Stomach (tissue), 9 donors: ENCODE measurements around the gene ATRNL1. TPM values are rescaled to one million over a fixed set of nuclear protein-coding genes. Genes with fewer than 3 reads are reported as not detected.

Experiments
- DNase-seq, 2 donors: peaks; one replicate each; pipeline versions ENCODE4 v3.0.0 to v3.0.0-alpha.2; 2013 to 2019
- H3K27ac ChIP-seq, 5 donors: fragments of 200-600 bp in 4 of 5; sonication (generic) in 4 of 5; one replicate each; pipeline ENCODE4 v1.5.1; 2013 to 2019; ENCODE audit warnings: mild to moderate bottlenecking in 1 of 5, moderate library complexity in 1 of 5
- H3K27me3 ChIP-seq, 3 donors: fragments of 200-600 bp; sonication (generic); one replicate each; pipeline ENCODE4 v1.5.1; 2017 to 2019; ENCODE audit warnings: mixed run types in 1 of 3
- H3K36me3 ChIP-seq, 4 donors: fragments of 200-600 bp; sonication (generic); 1 replicate in 3 of 4; 2 replicates in 1 of 4; pipeline ENCODE4 v1.5.1; 2016 to 2019
- H3K4me1 ChIP-seq, 4 donors: fragments of 200-600 bp; sonication (generic); one replicate each; pipeline ENCODE4 v1.5.1; 2016 to 2019
- H3K4me3 ChIP-seq, 4 donors: fragments of 200-600 bp; sonication (generic) in 3 of 4; one replicate each; pipeline ENCODE4 v1.5.1; 2016 to 2019; ENCODE audit warnings: mild to moderate bottlenecking in 1 of 4
- H3K9me3 ChIP-seq, 4 donors: fragments of 200-600 bp; sonication (generic); one replicate each; pipeline ENCODE4 v1.5.1; 2016 to 2019
- EP300 ChIP-seq: sonication (generic); formaldehyde crosslinking; IDR thresholded peaks from one replicate; pipeline ENCODE4 v1.6.1; 2017; ENCODE audit warnings: antibody characterized with exemption
- POLR2A ChIP-seq, 4 donors: fragments of 450-650 bp; IDR thresholded peaks; one replicate each; pipeline ENCODE4 v1.6.1; 2016; ENCODE audit warnings: antibody characterized with exemption in 4 of 4, control low read depth in 2 of 4, mild to moderate bottlenecking in 1 of 4, moderate library complexity in 1 of 4
- POLR2AphosphoS5 ChIP-seq, 3 donors: sonication (generic); formaldehyde crosslinking; IDR thresholded peaks; one replicate each; pipeline ENCODE4 v1.6.1; 2016; ENCODE audit warnings: antibody characterized with exemption in 3 of 3
- WGBS, 5 donors: extraction: QIAGEN DNeasy Blood & Tissue Kit in 3 of 5; methylation state at CpG; one replicate each; pipeline versions ENCODE4 v1.1.5 to v1.1.7; 2013 to 2018; 5-methylcytosine and 5-hydroxymethylcytosine counted together
- intact Hi-C: fragments of 100-400 bp; cut with DNase I; formaldehyde crosslinking; loops from one replicate; pipeline ENCODE4 v1.15.1; 2023; ENCODE audit warnings: low total_unique reads
- polyA plus RNA-seq, 3 donors: library from polyadenylated mRNA; stranded (reverse); fragments of 200-250 nt; gene quantifications; one replicate each; pipeline ENCODE4 v1.2.3, GENCODE V29; 2013
- total RNA-seq, 5 donors: library from RNA; depleted of rRNA; stranded (reverse); fragments of >200 nt; gene quantifications; one replicate each; pipeline versions ENCODE4 v1.1.0 to v1.2.3, GENCODE V29; 2014 to 2016
- TF ChIP-seq, protein P1 (sequence below), 7 experiments: fragments of 450-650 bp in 4 of 7; fragments of 200-600 bp in 3 of 7; sonication (generic) in 3 of 7; IDR thresholded peaks; one replicate each; pipeline ENCODE4 v1.5.1; 2016 to 2019; ENCODE audit warnings: antibody characterized with exemption in 7 of 7, control low read depth in 2 of 7, mild to moderate bottlenecking in 1 of 7
- donor health status: healthy with polysubstance abuse.
- donor health status: Bipolar disorder and iron deficiency.
- donor health status: healthy.

The ATRNL1 gene
- total and polyA plus RNA-seq, 8 donors = 0.12 to 50.7 (median 0.72) TPM; not detected in 1

DNA sequence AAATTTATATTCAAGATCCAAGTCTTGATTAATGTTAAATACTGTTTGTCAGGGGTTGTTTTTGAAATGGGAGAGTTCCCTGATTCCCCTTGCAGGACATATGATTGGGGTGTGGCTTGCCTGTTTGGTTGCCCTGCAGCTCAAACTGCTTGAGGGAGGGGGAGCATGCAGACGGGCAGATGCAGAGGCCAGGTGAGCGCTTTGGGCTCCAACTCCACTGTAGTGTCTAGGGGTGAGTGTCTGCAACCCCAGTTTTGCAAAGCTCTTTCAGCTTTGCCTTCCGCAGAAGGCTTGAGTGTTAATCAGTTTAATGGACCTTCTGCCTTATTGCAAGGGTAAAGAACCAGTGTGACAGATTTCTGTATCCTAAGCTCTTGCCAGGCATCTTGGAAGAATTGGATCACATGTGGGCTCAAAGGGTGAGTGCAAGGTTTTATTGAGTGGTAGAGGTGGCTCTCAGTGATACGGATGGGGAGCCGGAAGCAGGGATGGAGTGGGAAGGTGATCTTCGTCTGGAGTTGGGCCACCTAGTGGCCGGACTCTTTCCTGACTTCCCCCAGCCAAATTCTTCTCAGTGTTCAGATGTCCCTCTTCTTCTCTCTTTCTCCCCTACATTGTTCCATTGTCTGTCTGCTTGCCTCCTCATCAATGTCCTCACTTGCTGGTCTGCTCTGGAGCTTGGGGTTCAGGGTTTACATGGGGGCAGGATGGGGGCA is 479.7 kb downstream of the ATRNL1 start:
- WGBS, 5 donors = 62 to 71% (median 65%) methylated on average over 7 of the region's 7 CpGs

DNA sequence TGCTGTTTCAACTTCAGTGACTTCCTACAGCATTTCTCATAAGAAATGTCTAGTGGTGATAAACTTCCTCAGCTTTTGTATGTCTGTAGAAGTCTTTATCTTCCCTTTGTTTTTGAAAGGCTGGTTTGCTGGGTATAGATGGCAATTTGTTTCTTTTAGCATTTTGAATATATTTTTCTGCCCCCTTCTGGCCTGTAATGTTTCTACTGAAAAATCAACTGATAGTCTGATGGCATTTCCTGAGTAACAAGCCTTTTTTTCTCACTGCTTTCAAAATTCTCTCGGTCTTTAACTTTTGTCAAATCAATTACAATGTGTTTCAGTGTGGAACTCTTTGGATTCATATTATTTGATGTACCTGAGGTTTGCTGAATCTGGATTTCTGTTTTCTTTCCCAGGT is 487.1 kb downstream of the ATRNL1 start:
- intact Hi-C loops = no loop called here
- H3K36me3 ChIP-seq = no peaks in the 10 kb centered on the region
- H3K9me3 ChIP-seq = peaks cover 0 to 11% (median 5%) of the 10 kb centered on the region in 4 donors
- no peak overlapping the region for H3K4me3 ChIP-seq
- no peaks in the 10 kb centered on the region for H3K27me3 ChIP-seq
- TF ChIP-seq EP300 = no peak
- TF ChIP-seq, protein P1, sequence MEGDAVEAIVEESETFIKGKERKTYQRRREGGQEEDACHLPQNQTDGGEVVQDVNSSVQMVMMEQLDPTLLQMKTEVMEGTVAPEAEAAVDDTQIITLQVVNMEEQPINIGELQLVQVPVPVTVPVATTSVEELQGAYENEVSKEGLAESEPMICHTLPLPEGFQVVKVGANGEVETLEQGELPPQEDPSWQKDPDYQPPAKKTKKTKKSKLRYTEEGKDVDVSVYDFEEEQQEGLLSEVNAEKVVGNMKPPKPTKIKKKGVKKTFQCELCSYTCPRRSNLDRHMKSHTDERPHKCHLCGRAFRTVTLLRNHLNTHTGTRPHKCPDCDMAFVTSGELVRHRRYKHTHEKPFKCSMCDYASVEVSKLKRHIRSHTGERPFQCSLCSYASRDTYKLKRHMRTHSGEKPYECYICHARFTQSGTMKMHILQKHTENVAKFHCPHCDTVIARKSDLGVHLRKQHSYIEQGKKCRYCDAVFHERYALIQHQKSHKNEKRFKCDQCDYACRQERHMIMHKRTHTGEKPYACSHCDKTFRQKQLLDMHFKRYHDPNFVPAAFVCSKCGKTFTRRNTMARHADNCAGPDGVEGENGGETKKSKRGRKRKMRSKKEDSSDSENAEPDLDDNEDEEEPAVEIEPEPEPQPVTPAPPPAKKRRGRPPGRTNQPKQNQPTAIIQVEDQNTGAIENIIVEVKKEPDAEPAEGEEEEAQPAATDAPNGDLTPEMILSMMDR (IDR thresholded peaks at IDR 0.05) = no peak
- no peak for TF ChIP-seq POLR2A (IDR thresholded peaks at IDR 0.05)
- TF ChIP-seq POLR2AphosphoS5 (IDR thresholded peaks at IDR 0.05) = no peak
- H3K27ac ChIP-seq = no peak overlapping the region
- H3K4me1 ChIP-seq = no peaks in the 10 kb centered on the region
- DNase-seq = no peak
- WGBS, 5 donors = 74 to 87% (median 86%) methylated on average over 1 of the region's 1 CpG

More for the DNA sequence above, 479.7 kb downstream of the ATRNL1 start:
- no peaks in the 10 kb centered on the region for H3K27me3 ChIP-seq
- H3K9me3 ChIP-seq = no peaks in the 10 kb centered on the region
- no peaks in the 10 kb centered on the region for H3K4me1 ChIP-seq
- no peak overlapping the region for H3K27ac ChIP-seq
- H3K4me3 ChIP-seq = no peak overlapping the region
- no peak for DNase-seq
- TF ChIP-seq, protein P1 (IDR thresholded peaks at IDR 0.05) = no peak
- no peaks in the 10 kb centered on the region for H3K36me3 ChIP-seq
- intact Hi-C loops = no loop called here

DNA sequence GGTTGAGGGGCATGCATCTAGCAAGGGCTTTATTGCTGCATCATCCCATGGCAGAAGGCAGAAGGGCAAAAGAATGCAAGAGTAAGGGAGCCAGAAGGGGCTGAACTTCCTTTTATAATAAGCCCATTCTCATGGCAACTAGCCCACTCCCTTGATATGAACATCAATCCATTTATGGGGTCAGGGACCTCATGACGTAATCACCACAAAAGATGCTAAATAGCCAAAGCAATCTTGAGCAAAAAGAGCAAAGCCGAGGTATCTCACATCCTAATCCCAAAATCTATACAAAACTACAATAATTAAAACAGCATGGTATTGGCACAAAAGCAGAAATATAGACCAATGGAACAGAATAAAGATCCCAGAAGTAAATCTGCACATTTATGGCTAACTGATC is 499.9 kb downstream of the ATRNL1 start:
- Histone ChIP-seq H3K4me3 (no peak overlapping the region), H3K27me3 (no peaks in the 10 kb centered on the region), H3K9me3 (peaks cover 0 to 22% (median 13%) of the 10 kb centered on the region in 4 donors), H3K27ac (no peak overlapping the region), H3K4me1 (no peaks in the 10 kb centered on the region), H3K36me3 (no peaks in the 10 kb centered on the region)
- intact Hi-C loops = no loop called here
- WGBS, 5 donors = 78 to 92% (median 85%) methylated on average over 2 of the region's 2 CpGs
- TF ChIP-seq EP300 (no peak), POLR2A (IDR thresholded peaks at IDR 0.05) (no peak), POLR2AphosphoS5 (IDR thresholded peaks at IDR 0.05) (no peak)
- TF ChIP-seq, protein P1 (IDR thresholded peaks at IDR 0.05) = no peak
- no peak for DNase-seq

DNA sequence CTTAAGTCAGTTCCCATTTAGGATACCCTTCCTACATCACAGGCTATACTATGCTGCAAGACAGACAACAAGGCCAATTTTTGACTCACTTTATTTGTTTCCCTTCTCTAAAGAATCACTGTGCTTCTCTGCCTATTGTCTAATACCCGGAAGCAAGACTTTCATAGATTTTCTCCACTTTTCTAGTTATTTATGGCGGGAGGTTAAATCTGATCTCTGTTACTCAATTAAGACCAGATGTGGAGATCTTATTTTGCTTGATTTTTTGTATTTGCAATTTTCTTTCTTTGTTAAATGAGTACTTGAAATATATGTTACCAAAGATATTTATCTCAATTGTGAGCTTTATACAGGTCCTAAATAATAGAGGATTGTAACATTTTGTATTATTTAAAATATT is 511.5 kb downstream of the ATRNL1 start:
- H3K4me3 ChIP-seq = no peak overlapping the region
- no peak overlapping the region for H3K27ac ChIP-seq
- no peaks in the 10 kb centered on the region for H3K4me1 ChIP-seq
- H3K27me3 ChIP-seq = no peaks in the 10 kb centered on the region
- TF ChIP-seq POLR2A (IDR thresholded peaks at IDR 0.05) (no peak), EP300 (no peak), POLR2AphosphoS5 (IDR thresholded peaks at IDR 0.05) (no peak)
- TF ChIP-seq, protein P1 (IDR thresholded peaks at IDR 0.05) = no peak
- H3K36me3 ChIP-seq = no peaks in the 10 kb centered on the region
- no peak for DNase-seq
- 74 to 82% (median 80%) methylated on average over 2 of the region's 2 CpGs for WGBS, 5 donors
- intact Hi-C loops = no loop called here
- H3K9me3 ChIP-seq = no peaks in the 10 kb centered on the region
